Lower leg skin (tissue), 3 donors: ENCODE data around the gene C5orf46.

Experiments
- POLR2A ChIP-seq, 2 donors: fragments of 450-650 bp; IDR thresholded peaks; one replicate each; pipeline ENCODE4 v1.6.1; 2016 to 2017; ENCODE audit warnings: antibody characterized with exemption in 2 of 2, mild to moderate bottlenecking in 1 of 2, moderate library complexity in 1 of 2
- TF ChIP-seq, protein P1 (sequence below), 3 donors: fragments of 450-650 bp; IDR thresholded peaks; one replicate each; pipeline ENCODE4 v1.5.1; 2016; ENCODE audit warnings: antibody characterized with exemption in 3 of 3, mild to moderate bottlenecking in 3 of 3, moderate library complexity in 2 of 3

- TF ChIP-seq, protein P1, sequence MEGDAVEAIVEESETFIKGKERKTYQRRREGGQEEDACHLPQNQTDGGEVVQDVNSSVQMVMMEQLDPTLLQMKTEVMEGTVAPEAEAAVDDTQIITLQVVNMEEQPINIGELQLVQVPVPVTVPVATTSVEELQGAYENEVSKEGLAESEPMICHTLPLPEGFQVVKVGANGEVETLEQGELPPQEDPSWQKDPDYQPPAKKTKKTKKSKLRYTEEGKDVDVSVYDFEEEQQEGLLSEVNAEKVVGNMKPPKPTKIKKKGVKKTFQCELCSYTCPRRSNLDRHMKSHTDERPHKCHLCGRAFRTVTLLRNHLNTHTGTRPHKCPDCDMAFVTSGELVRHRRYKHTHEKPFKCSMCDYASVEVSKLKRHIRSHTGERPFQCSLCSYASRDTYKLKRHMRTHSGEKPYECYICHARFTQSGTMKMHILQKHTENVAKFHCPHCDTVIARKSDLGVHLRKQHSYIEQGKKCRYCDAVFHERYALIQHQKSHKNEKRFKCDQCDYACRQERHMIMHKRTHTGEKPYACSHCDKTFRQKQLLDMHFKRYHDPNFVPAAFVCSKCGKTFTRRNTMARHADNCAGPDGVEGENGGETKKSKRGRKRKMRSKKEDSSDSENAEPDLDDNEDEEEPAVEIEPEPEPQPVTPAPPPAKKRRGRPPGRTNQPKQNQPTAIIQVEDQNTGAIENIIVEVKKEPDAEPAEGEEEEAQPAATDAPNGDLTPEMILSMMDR (IDR thresholded peaks at IDR 0.05), result no peak
- no peak for TF ChIP-seq POLR2A (IDR thresholded peaks at IDR 0.05)
Observed at GRCh38 chr5:147911427-147911826, 5.1 kb upstream of the C5orf46 start.
